GM23338 (cell line): ENCODE measurements around the gene SPOCK2. TPM values are rescaled to one million over a fixed set of nuclear protein-coding genes. Genes with fewer than 3 reads are reported as not detected.

Experiments used
- ETS1 ChIP-seq: IDR thresholded peaks from 2 replicates; pipeline ENCODE4 v1.6.1; 2016; ENCODE audit warnings: antibody characterized with exemption
- EZH2 ChIP-seq: fragments of 200-600 bp; sonication (generic); IDR thresholded peaks from one replicate; pipeline ENCODE4 v1.8.0; 2017; ENCODE audit warnings: antibody characterized with exemption, mild to moderate bottlenecking, low read depth; ENCODE audit not compliant: unreplicated experiment
- EZH2phosphoT487 ChIP-seq: fragments of 200-600 bp; sonication (generic); IDR thresholded peaks from one replicate; pipeline ENCODE4 v1.8.1; 2018; ENCODE audit warnings: antibody characterized with exemption; ENCODE audit not compliant: unreplicated experiment
- JUNB ChIP-seq: IDR thresholded peaks from one replicate; pipeline ENCODE4 v1.6.1; 2016; ENCODE audit warnings: antibody characterized with exemption; ENCODE audit not compliant: unreplicated experiment
- POLR2AphosphoS5 ChIP-seq: IDR thresholded peaks from 2 replicates; pipeline ENCODE4 v1.6.1; 2016; ENCODE audit warnings: antibody characterized with exemption, low read depth
- REST ChIP-seq: IDR thresholded peaks from one replicate; pipeline ENCODE4 v1.6.1; 2018; ENCODE audit warnings: antibody characterized with exemption; ENCODE audit not compliant: unreplicated experiment
- STAT1 ChIP-seq: IDR thresholded peaks from one replicate; pipeline ENCODE4 v1.6.1; 2016; ENCODE audit warnings: antibody characterized with exemption; ENCODE audit not compliant: unreplicated experiment
- ZNF331 ChIP-seq: fragments of 250-450 bp; sonication (Bioruptor Pico); IDR thresholded peaks from 2 replicates; pipeline ENCODE4 v1.5.0; 2020; ENCODE audit warnings: low read depth, mild to moderate bottlenecking, moderate library complexity
- ZNF462 ChIP-seq: fragments of 250-450 bp; sonication (Bioruptor Pico); IDR thresholded peaks from 2 replicates; pipeline ENCODE4 v1.5.0; 2020; ENCODE audit warnings: mild to moderate bottlenecking, moderate library complexity
- polyA plus RNA-seq: library from polyadenylated mRNA; unstranded; fragments of >200 nt; fragmentation: Nextera tagmentation; extraction: Ambion mirVana; gene quantifications from 2 replicates; pipeline ENCODE4 v1.2.1, GENCODE V29; 2016
- total RNA-seq: library from RNA; depleted of rRNA; stranded (reverse); fragments of >200 nt; shearing (Covaris generic); gene quantifications from 2 replicates; pipeline ENCODE4 v1.2.3, GENCODE V29; 2014

SPOCK2 gene
- total and polyA plus RNA-seq, 2 experiments from 2014 or later = 1.3 to 3.6 TPM

GRCh38 chr10:72063703-72064391 is 24.5 kb downstream of the SPOCK2 start (continued):
- no peak for TF ChIP-seq ZNF462 (CRISPR knock-in tag)
- TF ChIP-seq EZH2 = no peak
- TF ChIP-seq ZNF331 (CRISPR knock-in tag) = no peak
- TF ChIP-seq REST = no peak
- TF ChIP-seq JUNB = no peak
- no peak for TF ChIP-seq ETS1
- TF ChIP-seq POLR2AphosphoS5 = no peak
- TF ChIP-seq EZH2phosphoT487 = no peak
- no peak for TF ChIP-seq STAT1
